Sigmoid colon (tissue), 7 donors: ENCODE data around the gene SYNGR3. TPM values are rescaled to one million over a fixed set of nuclear protein-coding genes. Genes with fewer than 3 reads are reported as not detected.
A peak's percentile ranks its signal among the peaks of the same experiment; 100 is the strongest.

ENCODE experiments used
- DNase-seq: peaks from one replicate; pipeline ENCODE4 v3.0.0-alpha.2; 2019
- H3K27ac ChIP-seq, 4 donors: fragments of 200-600 bp; sonication (generic); one replicate each; pipeline ENCODE4 v1.5.1; 2016 to 2019; ENCODE audit warnings: mild to moderate bottlenecking in 1 of 4
- H3K27me3 ChIP-seq, 3 donors: fragments of 200-600 bp; sonication (generic); one replicate each; pipeline ENCODE4 v1.5.1; 2019; ENCODE audit warnings: mild to moderate bottlenecking in 1 of 3
- H3K36me3 ChIP-seq, 4 donors: fragments of 200-600 bp; sonication (generic); one replicate each; pipeline ENCODE4 v1.5.1; 2016 to 2019
- H3K4me1 ChIP-seq, 4 donors: fragments of 200-600 bp; sonication (generic); one replicate each; pipeline ENCODE4 v1.5.1; 2017 to 2019
- H3K4me3 ChIP-seq, 4 donors: fragments of 200-600 bp; sonication (generic); one replicate each; pipeline ENCODE4 v1.5.1; 2017 to 2019; ENCODE audit warnings: mild to moderate bottlenecking in 2 of 4, moderate library complexity in 1 of 4
- H3K9me3 ChIP-seq, 4 donors: fragments of 200-600 bp in 3 of 4; sonication (generic) in 3 of 4; one replicate each; pipeline versions ENCODE4 v1.5.1 to v1.6.1; 2013 to 2019
- EP300 ChIP-seq, 4 donors: sonication (generic); formaldehyde crosslinking; IDR thresholded peaks; one replicate each; pipeline ENCODE4 v1.6.1; 2017; ENCODE audit warnings: antibody characterized with exemption in 4 of 4
- POLR2A ChIP-seq, 2 donors: fragments of 450-650 bp; IDR thresholded peaks; one replicate each; pipeline ENCODE4 v1.6.1; 2016; ENCODE audit warnings: antibody characterized with exemption in 2 of 2, mild to moderate bottlenecking in 2 of 2, moderate library complexity in 2 of 2
- POLR2AphosphoS5 ChIP-seq, 4 donors: sonication (generic); formaldehyde crosslinking; IDR thresholded peaks; one replicate each; pipeline ENCODE4 v1.6.1; 2017; ENCODE audit warnings: antibody characterized with exemption in 4 of 4
- WGBS, 2 donors: extraction: QIAGEN DNeasy Blood & Tissue Kit; methylation state at CpG; one replicate each; pipeline ENCODE4 v1.1.7; 2013; 5-methylcytosine and 5-hydroxymethylcytosine counted together
- intact Hi-C: fragments of 100-400 bp; cut with DNase I; formaldehyde crosslinking; loops from one replicate; pipeline ENCODE4 v1.15.1; 2023
- polyA plus RNA-seq, 3 donors: library from polyadenylated mRNA; stranded (reverse); fragments of 200-250 nt; gene quantifications; one replicate each; pipeline ENCODE4 v1.2.3, GENCODE V29; 2013
- total RNA-seq, 4 donors: library from RNA; depleted of rRNA; stranded (reverse); fragments of >200 nt; gene quantifications; one replicate each; pipeline ENCODE4 v1.1.0, GENCODE V29; 2016
- TF ChIP-seq, protein P1 (sequence below), 4 experiments: fragments of 450-650 bp in 3 of 4; fragments of 200-600 bp in 1 of 4; IDR thresholded peaks; one replicate each; pipeline ENCODE4 v1.5.1; 2016 to 2019; ENCODE audit warnings: antibody characterized with exemption in 4 of 4, mild to moderate bottlenecking in 3 of 4, moderate library complexity in 2 of 4
- donor health status: healthy with polysubstance abuse.
- donor health status: Bipolar disorder and iron deficiency.
- donor health status: healthy.

The SYNGR3 gene
- total and polyA plus RNA-seq, 7 donors, result 0.60 to 8.3 (median 4.0) TPM

DNA sequence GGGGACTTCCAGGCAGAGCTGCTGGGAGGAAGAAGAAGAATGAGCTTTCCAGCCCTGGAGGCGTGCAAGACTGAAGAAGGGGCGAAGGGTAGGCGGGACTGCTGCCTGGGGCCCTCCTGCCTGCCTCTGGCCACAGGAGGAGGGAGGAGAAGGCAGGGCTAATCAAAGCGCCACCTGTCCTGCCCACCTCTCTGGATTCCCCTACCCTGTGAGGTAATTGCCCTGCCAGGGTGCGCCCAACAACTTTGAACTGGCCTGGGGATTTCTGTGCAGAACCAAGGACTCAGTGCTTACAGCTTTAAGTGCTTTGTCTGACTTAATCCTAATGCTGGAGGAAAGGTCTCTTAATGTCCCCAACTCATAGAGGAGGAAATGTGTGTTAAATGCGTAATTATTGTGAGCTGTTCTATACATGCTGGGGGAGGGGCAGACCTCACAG, 8.4 kb upstream of the SYNGR3 start, which contains the start of gene NOXO1:
Gene NOXO1, minus strand, starts transcription at position 72 of the 439 bp plus-strand sequence. CDS start 290 bp downstream, outside the sequence.
- no peak within 1 kb of the TSS for H3K4me3 ChIP-seq
- TF ChIP-seq POLR2A (IDR thresholded peaks at IDR 0.05), result peak in 1 of 2 donors; percentile 23
- TF ChIP-seq, protein P1, sequence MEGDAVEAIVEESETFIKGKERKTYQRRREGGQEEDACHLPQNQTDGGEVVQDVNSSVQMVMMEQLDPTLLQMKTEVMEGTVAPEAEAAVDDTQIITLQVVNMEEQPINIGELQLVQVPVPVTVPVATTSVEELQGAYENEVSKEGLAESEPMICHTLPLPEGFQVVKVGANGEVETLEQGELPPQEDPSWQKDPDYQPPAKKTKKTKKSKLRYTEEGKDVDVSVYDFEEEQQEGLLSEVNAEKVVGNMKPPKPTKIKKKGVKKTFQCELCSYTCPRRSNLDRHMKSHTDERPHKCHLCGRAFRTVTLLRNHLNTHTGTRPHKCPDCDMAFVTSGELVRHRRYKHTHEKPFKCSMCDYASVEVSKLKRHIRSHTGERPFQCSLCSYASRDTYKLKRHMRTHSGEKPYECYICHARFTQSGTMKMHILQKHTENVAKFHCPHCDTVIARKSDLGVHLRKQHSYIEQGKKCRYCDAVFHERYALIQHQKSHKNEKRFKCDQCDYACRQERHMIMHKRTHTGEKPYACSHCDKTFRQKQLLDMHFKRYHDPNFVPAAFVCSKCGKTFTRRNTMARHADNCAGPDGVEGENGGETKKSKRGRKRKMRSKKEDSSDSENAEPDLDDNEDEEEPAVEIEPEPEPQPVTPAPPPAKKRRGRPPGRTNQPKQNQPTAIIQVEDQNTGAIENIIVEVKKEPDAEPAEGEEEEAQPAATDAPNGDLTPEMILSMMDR (IDR thresholded peaks at IDR 0.05), result no peak
- H3K9me3 ChIP-seq, result no peaks in the 10 kb centered on the region
- H3K4me1 ChIP-seq, result peaks cover 0 to 31% (median 26%) of the 10 kb centered on the region in 4 donors
- 6 to 27% methylated on average over 6 of the region's 6 CpGs for WGBS, 2 donors
- intact Hi-C loops, result no loop called here
- peaks cover 35 to 68% (median 62%) of the 10 kb centered on the region in 3 donors for H3K27me3 ChIP-seq
- H3K36me3 ChIP-seq, result peaks cover 28 to 38% (median 30%) of the 10 kb centered on the region in 4 donors
- H3K27ac ChIP-seq, result no peak within 1 kb of the TSS
- no peak for DNase-seq

DNA sequence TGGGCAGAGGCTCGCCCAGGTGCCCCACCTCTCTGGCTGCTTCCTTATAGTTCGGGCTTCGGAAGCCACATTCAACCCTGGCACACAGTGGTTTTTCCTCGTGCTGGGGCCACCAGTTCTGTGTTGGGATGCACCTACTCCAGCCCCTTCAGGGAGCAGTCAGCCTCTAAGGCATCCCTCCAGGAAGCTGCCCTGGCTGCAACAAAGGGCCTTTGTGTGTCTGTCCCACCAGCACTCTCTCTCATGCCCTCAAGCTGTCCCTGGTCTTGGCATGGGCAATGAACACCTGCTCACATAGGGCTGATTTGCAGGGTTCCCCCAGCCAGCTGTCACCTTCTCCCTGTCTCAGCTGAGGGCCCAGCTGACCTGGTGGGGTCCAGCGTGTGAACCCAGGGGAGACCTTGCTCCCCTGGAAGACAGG, 7.7 kb upstream of the SYNGR3 start:
- peaks cover 35 to 62% (median 56%) of the 10 kb centered on the region in 3 donors for H3K27me3 ChIP-seq
- WGBS, 2 donors, result 14 to 50% methylated on average over 5 of the region's 5 CpGs

DNA sequence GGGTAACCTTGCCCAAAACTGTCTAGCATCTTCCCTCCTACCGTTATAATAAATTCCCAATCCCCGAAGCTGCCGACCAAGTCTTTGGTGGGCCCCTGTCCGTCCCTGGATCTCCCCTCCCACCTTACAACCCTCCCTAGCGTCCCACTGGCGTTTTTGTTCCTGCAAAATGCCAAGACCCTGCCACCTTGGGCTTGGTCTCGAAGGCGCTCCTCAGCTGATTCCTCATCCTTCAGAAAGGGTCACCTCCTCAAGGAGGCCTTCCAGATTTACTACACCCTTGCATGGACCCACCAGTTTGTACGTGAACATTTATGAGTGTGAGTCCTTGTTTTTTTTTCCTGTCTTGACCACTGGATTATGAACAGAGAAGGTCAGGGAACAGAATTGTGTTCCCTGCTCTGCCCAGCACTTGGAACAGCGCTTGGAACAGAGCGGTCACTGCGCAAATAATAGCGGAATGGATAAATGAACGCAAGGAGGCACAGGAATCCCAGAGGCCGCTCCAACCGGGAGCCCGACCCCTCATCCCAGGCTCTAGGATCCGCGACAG, 6.7 kb upstream of the SYNGR3 start:
- peaks cover 0 to 31% (median 26%) of the 10 kb centered on the region in 4 donors for H3K4me1 ChIP-seq
- peak overlapping the region; percentile 49 to 95 (median 80) for H3K4me3 ChIP-seq
- H3K27ac ChIP-seq, result peak overlapping the region; percentile 76 to 83 (median 81)
- WGBS, 2 donors, result 32 to 40% methylated on average over 19 of the region's 19 CpGs
- no peak for DNase-seq
- intact Hi-C loops, result no loop called here
- H3K27me3 ChIP-seq, result peaks cover 35 to 52% (median 45%) of the 10 kb centered on the region in 3 donors
- H3K9me3 ChIP-seq, result no peaks in the 10 kb centered on the region
- TF ChIP-seq POLR2A (IDR thresholded peaks at IDR 0.05) (no peak), POLR2AphosphoS5 (IDR thresholded peaks at IDR 0.05) (no peak), EP300 (IDR thresholded peaks at IDR 0.05) (no peak)
- TF ChIP-seq, protein P1 (IDR thresholded peaks at IDR 0.05), result no peak
- H3K36me3 ChIP-seq, result peaks cover 13 to 27% (median 15%) of the 10 kb centered on the region in 4 donors

More for the DNA sequence above, 7.7 kb upstream of the SYNGR3 start:
- no peak for TF ChIP-seq EP300 (IDR thresholded peaks at IDR 0.05)
- DNase-seq, result no peak
- peaks cover 23 to 38% (median 26%) of the 10 kb centered on the region in 4 donors for H3K36me3 ChIP-seq
- H3K27ac ChIP-seq, result no peak overlapping the region
- no peak overlapping the region for H3K4me3 ChIP-seq
- H3K4me1 ChIP-seq, result peaks cover 0 to 31% (median 26%) of the 10 kb centered on the region in 4 donors
- intact Hi-C loops, result no loop called here
- H3K9me3 ChIP-seq, result no peaks in the 10 kb centered on the region

DNA sequence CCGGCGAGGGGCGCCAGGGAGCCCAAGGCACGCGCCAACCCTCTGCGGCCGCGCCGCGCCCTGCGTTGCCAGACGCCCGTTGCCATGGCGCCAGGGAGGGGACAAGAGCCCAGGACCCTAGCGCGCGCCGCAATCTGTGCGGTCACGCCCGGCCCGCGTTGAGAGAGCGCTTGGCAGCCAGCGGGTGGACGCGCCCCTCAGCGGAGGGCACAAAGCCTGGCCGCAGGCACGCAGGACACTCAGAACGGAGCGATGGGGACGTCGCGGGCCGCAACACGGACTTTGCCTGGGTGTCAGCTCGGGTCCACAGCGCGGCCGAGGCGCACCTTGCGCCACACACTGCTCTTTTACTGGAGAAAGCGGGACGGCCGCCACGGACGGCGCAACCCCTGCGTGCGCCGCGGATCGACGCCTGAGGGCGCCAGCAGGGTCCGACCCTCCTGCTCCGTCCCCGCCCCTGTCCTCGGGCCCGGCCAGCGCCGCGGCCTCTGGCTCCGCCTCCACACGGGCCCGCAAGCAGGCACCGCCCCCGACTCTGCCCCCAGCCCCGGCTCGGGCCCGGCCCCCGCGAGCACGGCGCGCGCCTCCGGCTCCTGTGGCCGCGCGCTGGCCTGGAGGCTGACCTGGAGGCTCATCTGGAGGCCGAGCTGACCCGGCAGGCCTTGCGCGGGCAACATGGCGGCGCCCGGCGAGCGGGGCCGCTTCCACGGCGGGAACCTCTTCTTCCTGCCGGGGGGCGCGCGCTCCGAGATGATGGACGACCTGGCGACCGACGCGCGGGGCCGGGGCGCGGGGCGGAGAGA, 6.0 kb upstream of the SYNGR3 start, which contains the start of gene GFER:
Gene GFER, plus strand, starts transcription at position 650 of the 803 bp plus-strand sequence. Its CDS starts 26 bp downstream, at position 676.
- intact Hi-C loops, result no loop called here
- Histone ChIP-seq H3K9me3 (no peaks in the 10 kb centered on the region), H3K4me3 (peak within 1 kb of the TSS; percentile 49 to 95 (median 80)), H3K27me3 (peaks cover 30 to 50% (median 40%) of the 10 kb centered on the region in 3 donors), H3K4me1 (peaks cover 0 to 31% (median 26%) of the 10 kb centered on the region in 4 donors), H3K27ac (peak within 1 kb of the TSS; percentile 76 to 83 (median 81)), H3K36me3 (peaks cover 6 to 20% (median 10%) of the 10 kb centered on the region in 4 donors)
- 0% methylated on average over 109 of the region's 109 CpGs for WGBS, 2 donors
- peak in 3 of 4 donors; percentile 29 to 51 (median 34) for TF ChIP-seq POLR2AphosphoS5 (IDR thresholded peaks at IDR 0.05)
- no peak for TF ChIP-seq POLR2A (IDR thresholded peaks at IDR 0.05)
- no peak for TF ChIP-seq EP300 (IDR thresholded peaks at IDR 0.05)
- TF ChIP-seq, protein P1 (IDR thresholded peaks at IDR 0.05), result no peak
- DNase-seq, result peak; percentile 94
